H7 (cell line): ENCODE data around the gene ANKDD1B. TPM values are rescaled to one million over a fixed set of nuclear protein-coding genes. Genes with fewer than 3 reads are reported as not detected.
A peak's percentile ranks its signal among the peaks of the same experiment; 100 is the strongest.
"Not testable (repeated sequence)": the region's sequence is repeated elsewhere in the genome, so short reads cannot be mapped to it uniquely, and the experiment has no call there.

Source experiments
- DNase-seq: peaks from one replicate; pipeline ENCODE4 v3.0.0; 2012
- H3K27me3 ChIP-seq: 2 replicates; pipeline ENCODE4 v1.6.0; 2011; ENCODE audit warnings: mild to moderate bottlenecking, low read length; ENCODE audit not compliant: control insufficient read depth, insufficient read depth
- H3K36me3 ChIP-seq: replicated peaks from 2 replicates; pipeline ENCODE4 v1.5.1; 2011; ENCODE audit warnings: low read length; ENCODE audit not compliant: control insufficient read depth, insufficient read depth
- H3K4me3 ChIP-seq: 2 replicates; pipeline ENCODE4 v1.5.1; 2011; ENCODE audit warnings: low read depth, mild to moderate bottlenecking, control low read depth, low read length, moderate library complexity; ENCODE audit not compliant: insufficient read depth
- total RNA-seq: library from RNA; depleted of rRNA; stranded (reverse); fragments of >200 nt; shearing (Covaris generic); gene quantifications from 2 replicates; pipeline ENCODE4 v1.2.3, GENCODE V29; 2014

The ANKDD1B gene
- total RNA-seq, 1 experiment from 2014 or later, result 0.03 TPM

- peaks cover 3% of the 10 kb centered on the region for H3K36me3 ChIP-seq
- H3K27me3 ChIP-seq, result no peaks in the 10 kb centered on the region
- DNase-seq, result no peak
- no peak overlapping the region for H3K4me3 ChIP-seq
Measured at GRCh38 chr5:75686480-75686879, 75.2 kb downstream of the ANKDD1B start.

GRCh38 chr5:75690669-75691068, 79.4 kb downstream of the ANKDD1B start:
- H3K36me3 ChIP-seq, result peaks cover 1% of the 10 kb centered on the region
- DNase-seq, result no peak
- H3K4me3 ChIP-seq, result no peak overlapping the region
- H3K27me3 ChIP-seq, result no peaks in the 10 kb centered on the region

GRCh38 chr5:75694781-75695180, 83.5 kb downstream of the ANKDD1B start:
- no peak for DNase-seq
- Histone ChIP-seq H3K36me3 (no peaks in the 10 kb centered on the region; the same call in none of the 2 replicates), H3K4me3 (no peak overlapping the region), H3K27me3 (no peaks in the 10 kb centered on the region)

DNA sequence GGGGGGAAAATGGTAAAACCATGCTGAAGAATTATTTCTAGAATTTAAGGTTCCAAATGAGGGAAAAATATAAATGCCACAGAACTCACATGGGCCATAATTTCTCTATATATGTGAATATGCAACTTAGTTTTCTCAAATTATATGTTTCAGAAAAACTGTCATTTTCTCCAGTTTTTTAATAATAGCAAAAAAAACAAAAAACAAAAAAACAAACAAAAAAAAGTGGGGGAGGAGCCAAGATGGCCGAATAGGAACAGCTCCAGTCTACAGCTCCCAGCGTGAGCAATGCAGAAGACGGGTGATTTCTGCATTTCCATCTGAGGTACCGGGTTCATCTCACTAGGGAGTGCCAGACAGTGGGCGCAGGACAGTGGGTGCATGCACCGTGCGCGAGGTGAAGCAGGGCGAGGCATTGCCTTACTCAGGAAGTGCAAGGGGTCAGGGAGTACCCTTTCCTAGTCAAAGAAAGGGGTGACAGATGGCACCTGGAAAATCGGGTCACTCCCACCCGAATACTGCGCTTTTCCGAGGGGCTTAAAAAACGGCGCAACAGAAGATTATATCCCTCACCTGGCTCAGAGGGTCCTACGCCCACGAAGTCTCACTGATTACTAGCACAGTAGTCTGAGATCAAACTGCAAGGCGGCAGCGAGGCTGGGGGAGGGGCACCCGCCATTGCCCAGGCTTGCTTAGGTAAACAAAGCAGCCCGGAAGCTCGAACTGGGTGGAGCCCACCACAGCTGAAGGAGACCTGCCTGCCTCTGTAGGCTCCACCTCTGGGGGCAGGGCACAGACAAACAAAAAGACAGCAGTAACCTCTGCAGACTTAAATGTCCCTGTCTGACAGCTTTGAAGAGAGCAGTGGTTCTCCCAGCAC, 84.5 kb downstream of the ANKDD1B start:
- H3K27me3 ChIP-seq, result not testable (repeated sequence)

DNA sequence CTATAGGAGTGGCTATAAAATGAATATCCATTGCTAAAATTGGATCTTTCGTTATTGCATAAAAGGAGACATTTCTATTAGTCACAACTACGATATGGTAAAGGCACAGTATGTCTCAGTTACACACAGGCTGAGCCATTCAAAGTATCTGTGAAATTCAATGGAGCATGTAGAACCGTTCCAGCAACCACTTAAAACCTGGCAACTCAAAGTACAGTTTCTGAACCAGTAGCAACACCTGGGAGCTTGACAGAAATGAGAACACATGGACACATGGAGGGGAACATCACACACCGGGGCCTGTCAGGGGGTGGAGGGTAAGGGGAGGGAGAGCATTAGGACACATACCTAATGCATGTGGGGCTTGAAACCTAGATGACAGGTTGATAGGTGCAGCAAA, 90.6 kb downstream of the ANKDD1B start:
- no peak for DNase-seq
- H3K36me3 ChIP-seq, result peaks cover 3% of the 10 kb centered on the region; the same call in 1 of the 2 replicates
- no peaks in the 10 kb centered on the region for H3K27me3 ChIP-seq
- H3K4me3 ChIP-seq, result no peak overlapping the region

More for the DNA sequence above, 84.5 kb downstream of the ANKDD1B start:
- DNase-seq, H3K36me3 ChIP-seq: not testable (repeated sequence)
- H3K4me3 ChIP-seq, result peak overlapping the region; percentile 36

- H3K27me3 ChIP-seq, result no peaks in the 10 kb centered on the region
- no peak for DNase-seq
- H3K36me3 ChIP-seq, result peaks cover 5% of the 10 kb centered on the region
- H3K4me3 ChIP-seq, result no peak overlapping the region
Measured at GRCh38 chr5:75706016-75706415, 94.8 kb downstream of the ANKDD1B start.

DNA sequence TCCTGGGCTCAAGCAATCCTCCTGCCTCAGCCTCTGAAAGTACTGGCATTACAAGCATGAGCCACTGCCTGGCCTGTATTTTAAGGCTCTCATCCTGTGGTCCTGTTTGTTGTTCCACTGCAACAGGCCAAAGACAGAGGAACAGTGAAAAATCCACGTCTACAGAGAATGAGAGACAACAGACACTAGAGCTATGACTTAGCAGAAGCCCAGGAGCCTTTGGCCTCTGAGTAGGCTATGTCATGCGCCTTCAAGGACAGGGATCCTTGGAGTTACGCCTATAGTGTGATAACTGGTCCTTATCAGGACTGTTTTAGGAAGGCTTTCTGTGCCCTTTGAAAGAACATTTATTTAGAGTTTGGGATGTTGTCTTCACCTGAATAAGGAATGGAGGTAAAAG, 95.5 kb downstream of the ANKDD1B start:
- Histone ChIP-seq H3K4me3 (no peak overlapping the region), H3K27me3 (no peaks in the 10 kb centered on the region), H3K36me3 (peaks cover 5% of the 10 kb centered on the region)
- DNase-seq, result no peak

GRCh38 chr5:75707911-75708509, 96.8 kb downstream of the ANKDD1B start:
- no peak for DNase-seq
- Histone ChIP-seq H3K27me3 (no peaks in the 10 kb centered on the region), H3K4me3 (no peak overlapping the region), H3K36me3 (peaks cover 2% of the 10 kb centered on the region)

DNA sequence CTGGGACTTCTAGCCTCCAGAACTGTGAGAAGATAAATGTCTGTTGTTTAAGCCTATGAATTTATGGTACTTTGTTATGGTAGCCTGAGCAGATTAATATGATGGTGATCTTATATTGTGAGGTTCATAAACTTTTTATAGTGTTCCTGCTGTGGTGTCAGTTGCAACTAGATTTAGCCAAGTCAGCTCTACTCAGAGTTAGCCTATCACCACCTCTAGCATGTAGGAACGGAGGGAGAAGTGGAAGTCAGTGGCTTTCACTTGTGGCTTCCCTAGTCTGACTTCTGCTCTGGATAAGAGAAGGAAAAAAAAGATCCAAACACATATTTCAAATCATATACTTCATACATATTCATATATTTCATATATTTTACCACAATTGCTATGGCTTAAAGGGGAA, 99.4 kb downstream of the ANKDD1B start:
- peaks cover 2% of the 10 kb centered on the region; the same call in 1 of the 2 replicates for H3K36me3 ChIP-seq
- H3K4me3 ChIP-seq, result no peak overlapping the region
- DNase-seq, result no peak
- H3K27me3 ChIP-seq, result no peaks in the 10 kb centered on the region

DNA sequence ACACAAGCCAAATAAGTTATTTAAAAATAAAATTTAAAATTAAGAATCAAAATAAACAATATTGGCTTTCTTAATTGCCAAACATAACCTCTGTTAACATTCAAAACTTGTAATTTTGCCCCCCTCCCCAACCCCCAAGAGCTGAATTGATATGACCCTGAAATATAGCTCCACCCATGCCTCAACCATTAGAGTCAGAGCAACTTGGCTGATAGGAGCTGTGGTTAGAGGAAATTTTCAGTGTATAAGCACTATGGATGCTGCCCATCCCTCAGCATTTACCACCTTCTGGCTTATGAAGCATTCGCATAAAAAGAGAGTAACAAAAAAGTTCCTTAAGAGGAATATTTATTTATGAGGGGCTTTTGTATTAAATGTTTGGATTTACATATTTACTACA, 99.9 kb downstream of the ANKDD1B start:
- peaks cover 2% of the 10 kb centered on the region; the same call in 1 of the 2 replicates for H3K36me3 ChIP-seq
- DNase-seq, result no peak
- H3K27me3 ChIP-seq, result no peaks in the 10 kb centered on the region
- H3K4me3 ChIP-seq, result no peak overlapping the region

- H3K4me3 ChIP-seq, result no peak overlapping the region
- no peaks in the 10 kb centered on the region for H3K27me3 ChIP-seq
- peaks cover 2% of the 10 kb centered on the region; the same call in 1 of the 2 replicates for H3K36me3 ChIP-seq
- no peak for DNase-seq
Measured at GRCh38 chr5:75712091-75712490, 100.8 kb downstream of the ANKDD1B start.

GRCh38 chr5:75716715-75717081, 105.4 kb downstream of the ANKDD1B start:
- Histone ChIP-seq H3K36me3 (no peaks in the 10 kb centered on the region), H3K27me3 (no peaks in the 10 kb centered on the region), H3K4me3 (peak overlapping the region; percentile 93)
- peak; percentile 44 for DNase-seq

- H3K4me3 ChIP-seq, result peak within 1 kb of the TSS; percentile 93
- no peaks in the 10 kb centered on the region for H3K36me3 ChIP-seq
- no peaks in the 10 kb centered on the region for H3K27me3 ChIP-seq
- peak; percentile 95 for DNase-seq
Measured at GRCh38 chr5:75717082-75717922, 106.0 kb downstream of the ANKDD1B start, which contains the start of gene POC5. POC5 (minus strand) TSS chr5:75717437; CDS start chr5:75712937, 4,500 bp downstream.

GRCh38 chr5:75720882-75721281, 109.6 kb downstream of the ANKDD1B start:
- H3K4me3 ChIP-seq, result no peak overlapping the region
- no peaks in the 10 kb centered on the region for H3K36me3 ChIP-seq
- H3K27me3 ChIP-seq, result no peaks in the 10 kb centered on the region
- DNase-seq, result no peak
